HFFc6 (cell line): ENCODE results near the gene ALDH16A1. TPM values are rescaled to one million over a fixed set of nuclear protein-coding genes. Genes with fewer than 3 reads are reported as not detected.
A peak's percentile ranks its signal among the peaks of the same experiment; 100 is the strongest.

Source experiments
- DNase-seq: peaks from one replicate; pipeline ENCODE4 v3.0.0-alpha.2; 2018
- H3K27ac Mint-ChIP-seq: 2 replicates; pipeline ENCODE4 v1.8.0; 2020; ENCODE audit warnings: mild to moderate bottlenecking, mixed read lengths
- H3K27me3 Mint-ChIP-seq: 2 replicates; pipeline ENCODE4 v1.8.0; 2021; ENCODE audit warnings: mild to moderate bottlenecking, moderate library complexity, mixed read lengths; ENCODE audit not compliant: insufficient read depth
- H3K36me3 Mint-ChIP-seq: 2 replicates; pipeline ENCODE4 v1.8.0; 2021; ENCODE audit warnings: low read depth, mixed read lengths
- H3K4me1 Mint-ChIP-seq: 2 replicates; pipeline ENCODE4 v1.8.0; 2020; ENCODE audit warnings: low read depth, mixed read lengths
- H3K4me3 Mint-ChIP-seq: 2 replicates; pipeline ENCODE4 v1.8.0; 2020; ENCODE audit warnings: mild to moderate bottlenecking, moderate library complexity, mixed read lengths
- H3K9me3 Mint-ChIP-seq: 2 replicates; pipeline ENCODE4 v1.8.0; 2020; ENCODE audit warnings: mild to moderate bottlenecking, mixed read lengths
- CTCF ChIP-seq: fragments of 200-600 bp; sonication (generic); IDR thresholded peaks from 2 replicates; pipeline ENCODE4 v1.5.0; 2021; ENCODE audit warnings: antibody characterized with exemption, mild to moderate bottlenecking
- total RNA-seq, 6 experiments: library from RNA; stranded (reverse); fragmentation: NEBNext Ultra II Directional; extraction: Animal tissue kit (Norgen Biotek cat#: 25700); gene quantifications; 2 replicates in 1 of 6; 3 replicates in 5 of 6; pipeline ENCODE4 v1.2.3, GENCODE V29; 2021

Gene ALDH16A1
- total RNA-seq, 6 experiments from 2014 or later: 13.9 to 23.0 (median 19.8) TPM

- Mint-ChIP-seq H3K27ac (no peak overlapping the region), H3K4me1 (no peaks in the 10 kb centered on the region), H3K27me3 (peaks cover 67% of the 10 kb centered on the region), H3K4me3 (no peak overlapping the region), H3K9me3 (peaks cover 5% of the 10 kb centered on the region; the same call in 1 of the 2 replicates), H3K36me3 (no peaks in the 10 kb centered on the region; the same call in 1 of the 2 replicates)
- DNase-seq: no peak
- no peak for TF ChIP-seq CTCF
Measured at GRCh38 chr19:49430172-49430677, 22.8 kb upstream of the ALDH16A1 start.

- DNase-seq: no peak
Measured at GRCh38 chr19:49430678-49431329, 22.2 kb upstream of the ALDH16A1 start.

GRCh38 chr19:49431330-49431749, 21.7 kb upstream of the ALDH16A1 start:
- H3K4me1 Mint-ChIP-seq: no peaks in the 10 kb centered on the region
- peaks cover 68% of the 10 kb centered on the region for H3K27me3 Mint-ChIP-seq
- no peak overlapping the region for H3K27ac Mint-ChIP-seq
- H3K9me3 Mint-ChIP-seq: peaks cover 5% of the 10 kb centered on the region; the same call in 1 of the 2 replicates
- H3K36me3 Mint-ChIP-seq: no peaks in the 10 kb centered on the region; the same call in 1 of the 2 replicates
- no peak for DNase-seq
- no peak for TF ChIP-seq CTCF
- no peak overlapping the region for H3K4me3 Mint-ChIP-seq

More at GRCh38 chr19:49430678-49431329, 22.2 kb upstream of the ALDH16A1 start:
- Mint-ChIP-seq H3K4me1 (no peaks in the 10 kb centered on the region), H3K36me3 (no peaks in the 10 kb centered on the region; the same call in 1 of the 2 replicates), H3K27ac (no peak overlapping the region), H3K27me3 (peaks cover 66% of the 10 kb centered on the region), H3K4me3 (no peak overlapping the region), H3K9me3 (peaks cover 5% of the 10 kb centered on the region; the same call in 1 of the 2 replicates)
- peak; percentile 54; the same call in 1 of the 2 replicates for TF ChIP-seq CTCF

GRCh38 chr19:49432141-49433073, 20.6 kb upstream of the ALDH16A1 start:
- peaks cover 5% of the 10 kb centered on the region; the same call in 1 of the 2 replicates for H3K9me3 Mint-ChIP-seq
- H3K36me3 Mint-ChIP-seq: no peaks in the 10 kb centered on the region; the same call in 1 of the 2 replicates
- H3K4me3 Mint-ChIP-seq: no peak overlapping the region
- H3K27ac Mint-ChIP-seq: no peak overlapping the region
- no peak for TF ChIP-seq CTCF
- DNase-seq: no peak
- H3K27me3 Mint-ChIP-seq: peaks cover 64% of the 10 kb centered on the region
- no peaks in the 10 kb centered on the region for H3K4me1 Mint-ChIP-seq

GRCh38 chr19:49433240-49433901, 19.7 kb upstream of the ALDH16A1 start:
- Mint-ChIP-seq H3K27me3 (peaks cover 65% of the 10 kb centered on the region), H3K27ac (no peak overlapping the region), H3K4me3 (no peak overlapping the region), H3K4me1 (no peaks in the 10 kb centered on the region), H3K9me3 (peaks cover 5% of the 10 kb centered on the region; the same call in 1 of the 2 replicates), H3K36me3 (no peaks in the 10 kb centered on the region; the same call in 1 of the 2 replicates)
- DNase-seq: no peak
- TF ChIP-seq CTCF: no peak
